ENCODE measurements around the gene CCPG1. TPM values are rescaled to one million over a fixed set of nuclear protein-coding genes. Genes with fewer than 3 reads are reported as not detected.
"Not testable (repeated sequence)": the region's sequence is repeated elsewhere in the genome, so short reads cannot be mapped to it uniquely, and the experiment has no call there.

CCPG1 gene
- total RNA-seq, 4 donors from 2014 or later = 23.6 to 35.8 (median 26.4) TPM

GRCh38 chr15:55434989-55435825, 27.0 kb upstream of the CCPG1 start:
- WGBS = 33% methylated on average over 6 of the region's 6 CpGs
- Histone ChIP-seq H3K9me3 (no peaks in the 10 kb centered on the region), H3K27me3 (no peaks in the 10 kb centered on the region), H3K4me3 (no peak overlapping the region), H3K36me3 (no peaks in the 10 kb centered on the region), H3K27ac (no peak overlapping the region), H3K4me1 (no peaks in the 10 kb centered on the region)
- TF ChIP-seq POLR2AphosphoS5 (IDR thresholded peaks at IDR 0.05) = no peak
- TF ChIP-seq CTCF (IDR thresholded peaks at IDR 0.05) = peak in 1 of 2 donors; percentile 24
- TF ChIP-seq POLR2A (IDR thresholded peaks at IDR 0.05) = no peak
- no peak for TF ChIP-seq EP300 (IDR thresholded peaks at IDR 0.05)
- DNase-seq (ENCODE audit: low spot score in 2 of 2) = no peak

GRCh38 chr15:55422089-55422488, 13.9 kb upstream of the CCPG1 start:
- H3K27me3 ChIP-seq = no peaks in the 10 kb centered on the region
- no peak for DNase-seq (ENCODE audit: low spot score in 2 of 2)
- H3K9me3 ChIP-seq = no peaks in the 10 kb centered on the region
- no peak overlapping the region for H3K27ac ChIP-seq
- H3K4me1 ChIP-seq = no peaks in the 10 kb centered on the region
- no peaks in the 10 kb centered on the region for H3K36me3 ChIP-seq
- no peak overlapping the region for H3K4me3 ChIP-seq
- 0% methylated on average over 1 of the region's 1 CpG for WGBS
- TF ChIP-seq POLR2A (IDR thresholded peaks at IDR 0.05) (no peak), CTCF (IDR thresholded peaks at IDR 0.05) (no peak), POLR2AphosphoS5 (IDR thresholded peaks at IDR 0.05) (no peak), EP300 (IDR thresholded peaks at IDR 0.05) (no peak)

GRCh38 chr15:55420171-55420866, 12.2 kb upstream of the CCPG1 start:
- Histone ChIP-seq H3K9me3 (no peaks in the 10 kb centered on the region), H3K4me3 (no peak overlapping the region), H3K27ac (no peak overlapping the region), H3K27me3 (no peaks in the 10 kb centered on the region), H3K36me3 (no peaks in the 10 kb centered on the region), H3K4me1 (no peaks in the 10 kb centered on the region)
- DNase-seq (ENCODE audit: low spot score in 2 of 2) = no peak
- TF ChIP-seq POLR2A (IDR thresholded peaks at IDR 0.05) = no peak
- no peak for TF ChIP-seq CTCF (IDR thresholded peaks at IDR 0.05)
- no peak for TF ChIP-seq POLR2AphosphoS5 (IDR thresholded peaks at IDR 0.05)
- no peak for TF ChIP-seq EP300 (IDR thresholded peaks at IDR 0.05)

GRCh38 chr15:55417678-55418077, 9.5 kb upstream of the CCPG1 start:
- DNase-seq (ENCODE audit: low spot score in 2 of 2); H3K9me3 ChIP-seq; H3K4me1 ChIP-seq; H3K27me3 ChIP-seq; H3K4me3 ChIP-seq; H3K27ac ChIP-seq; H3K36me3 ChIP-seq: not testable (repeated sequence)
- 78% methylated on average over 8 of the region's 8 CpGs for WGBS

- H3K9me3 ChIP-seq; DNase-seq (ENCODE audit: low spot score in 2 of 2): not testable (repeated sequence)
- H3K4me3 ChIP-seq = peak overlapping the region; percentile 86
These were observed 817 bp upstream of the CCPG1 start for GRCh38 chr15:55408976-55409375.

GRCh38 chr15:55407498-55408011, 604 bp downstream of the CCPG1 start:
- no peaks in the 10 kb centered on the region for H3K9me3 ChIP-seq
- 2% methylated on average over 15 of the region's 20 CpGs for WGBS
- H3K27me3 ChIP-seq = no peaks in the 10 kb centered on the region
- H3K4me3 ChIP-seq = peak overlapping the region; percentile 86
- no peak for DNase-seq (ENCODE audit: low spot score in 2 of 2)
- H3K36me3 ChIP-seq = no peaks in the 10 kb centered on the region
- H3K4me1 ChIP-seq = peaks cover 44% of the 10 kb centered on the region
- no peak for TF ChIP-seq POLR2A (IDR thresholded peaks at IDR 0.05)
- TF ChIP-seq CTCF (IDR thresholded peaks at IDR 0.05) = no peak
- TF ChIP-seq POLR2AphosphoS5 (IDR thresholded peaks at IDR 0.05) = no peak
- no peak for TF ChIP-seq EP300 (IDR thresholded peaks at IDR 0.05)
- H3K27ac ChIP-seq = peak overlapping the region; percentile 87

More at GRCh38 chr15:55408976-55409375, 817 bp upstream of the CCPG1 start:
- Histone ChIP-seq H3K27ac (peak overlapping the region; percentile 47), H3K4me1 (peaks cover 34% of the 10 kb centered on the region)
- H3K27me3 ChIP-seq, H3K36me3 ChIP-seq: not testable (repeated sequence)
- 67% methylated on average over 14 of the region's 14 CpGs for WGBS
